Middle frontal gyrus (tissue), 1 donor: ENCODE measurements around the gene MORC2.

Source experiments
- DNase-seq: peaks from one replicate; pipeline ENCODE4 v3.0.0-alpha.2; 2015; ENCODE audit warnings: low spot score; ENCODE audit errors: extremely low spot score

The MORC2 gene

DNA sequence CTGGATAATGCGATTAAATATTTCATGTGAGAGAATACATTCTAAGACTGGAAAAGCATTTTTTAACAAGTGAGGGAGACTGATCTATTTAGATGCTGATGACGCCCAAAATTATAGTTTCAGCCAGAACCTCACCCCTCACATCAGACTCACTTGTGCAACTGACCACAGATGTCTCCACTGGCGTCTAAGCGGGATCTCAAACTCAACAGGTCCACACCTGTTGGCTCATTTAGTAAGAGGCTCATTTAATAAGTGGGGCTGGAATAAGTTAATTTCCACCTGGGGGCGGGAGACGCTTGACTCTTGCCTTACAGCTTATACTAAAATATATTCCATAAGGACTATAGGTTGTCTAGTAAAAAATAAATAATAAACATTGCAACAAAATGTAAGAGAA is 47.5 kb downstream of the MORC2 start:
- no peak for DNase-seq

DNA sequence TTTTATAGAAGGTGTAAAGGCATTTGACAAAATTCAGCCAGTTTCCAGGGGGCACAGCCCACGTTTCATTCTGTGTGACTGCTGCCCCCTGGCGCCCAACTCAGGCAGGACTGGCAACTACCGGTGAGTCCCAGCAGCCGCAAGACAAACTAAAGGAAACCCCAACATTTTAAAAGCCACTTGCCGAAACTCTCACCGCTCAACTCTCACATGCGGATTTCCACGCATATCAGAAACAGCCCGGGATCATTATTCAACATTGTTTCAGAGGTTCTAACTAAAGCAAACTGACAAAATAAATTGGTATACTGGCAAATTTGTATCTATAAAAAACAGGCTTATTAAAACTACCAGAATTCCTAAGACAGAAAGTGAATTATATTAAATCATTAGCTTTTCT is 48.2 kb downstream of the MORC2 start:
- DNase-seq, result peak; percentile 74

DNA sequence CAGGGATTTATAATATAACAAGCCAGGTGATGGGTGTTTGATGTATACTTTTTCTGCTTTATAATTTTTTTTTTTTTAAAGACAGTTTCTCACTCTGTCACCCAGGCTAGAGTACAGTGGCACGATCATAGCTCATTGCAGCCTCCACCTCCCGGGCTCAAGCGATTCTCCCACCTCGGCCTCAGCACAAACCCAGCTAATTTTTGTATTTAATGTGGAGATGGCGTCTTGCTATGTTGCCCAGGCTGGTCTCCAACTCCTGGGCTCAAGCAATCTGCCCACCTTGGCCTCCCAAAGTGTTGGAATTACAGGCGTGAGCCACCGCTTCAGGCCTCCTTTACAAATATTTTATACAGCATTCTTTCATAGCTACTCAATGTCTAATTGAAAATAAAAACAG is 48.6 kb downstream of the MORC2 start:
- DNase-seq, result no peak

DNA sequence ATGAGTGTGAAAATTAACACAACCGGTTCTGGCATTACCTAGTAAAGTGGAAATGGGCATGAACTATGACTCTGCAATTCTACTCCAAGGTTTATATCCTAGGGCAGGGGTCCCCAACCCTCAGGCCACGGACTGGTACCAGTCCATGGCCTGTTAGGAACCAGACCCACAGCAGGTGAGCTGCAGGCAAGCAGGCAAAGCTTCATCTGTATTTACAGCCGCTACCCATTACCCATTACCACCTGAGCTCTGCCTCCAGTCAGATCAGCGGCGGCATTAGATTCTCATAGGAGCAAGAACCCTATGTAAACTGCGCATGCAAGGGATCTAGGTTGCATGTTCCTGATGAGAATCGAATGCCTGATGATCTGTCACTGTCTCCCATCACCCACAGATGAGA is 49.8 kb downstream of the MORC2 start:
- no peak for DNase-seq

DNA sequence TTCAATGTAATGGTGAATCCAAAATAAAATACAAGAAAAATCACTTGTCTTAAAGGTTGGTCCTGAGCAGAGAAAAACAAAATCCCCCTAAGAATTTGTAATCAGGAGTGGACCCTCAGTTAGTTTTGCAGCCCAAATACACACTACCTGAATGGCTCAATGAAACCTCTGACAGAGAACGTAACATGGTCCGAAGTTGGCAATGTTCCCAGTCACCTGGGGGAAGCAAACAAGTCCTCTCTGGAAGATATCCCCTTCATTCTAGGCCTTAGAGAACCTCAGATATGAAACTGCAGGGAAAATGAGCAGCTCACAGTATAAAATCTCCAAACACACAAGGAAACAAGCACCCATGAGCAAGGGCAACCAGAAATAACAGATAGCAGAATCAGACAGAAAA is 58.2 kb downstream of the MORC2 start:
- DNase-seq, result no peak

DNA sequence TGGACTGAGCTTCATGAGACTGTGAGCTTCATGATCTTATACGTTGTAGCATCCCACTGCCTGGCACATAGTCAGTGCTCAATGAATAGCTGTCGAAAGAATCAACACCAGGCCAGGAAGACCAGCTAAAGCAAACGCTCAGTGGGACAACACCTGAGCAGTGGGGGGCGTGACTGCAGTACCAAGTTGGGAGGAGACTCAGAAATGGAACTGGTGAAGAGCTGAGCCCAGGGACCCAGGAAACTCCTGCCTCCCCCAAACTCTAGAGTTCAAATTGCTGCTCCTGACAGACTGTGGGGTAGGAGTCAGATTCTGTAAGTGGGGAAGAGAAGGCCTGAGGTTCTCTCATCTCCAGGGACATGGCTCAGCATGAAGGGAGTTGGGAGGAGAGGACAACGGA is 59.3 kb downstream of the MORC2 start:
- DNase-seq, result no peak

DNA sequence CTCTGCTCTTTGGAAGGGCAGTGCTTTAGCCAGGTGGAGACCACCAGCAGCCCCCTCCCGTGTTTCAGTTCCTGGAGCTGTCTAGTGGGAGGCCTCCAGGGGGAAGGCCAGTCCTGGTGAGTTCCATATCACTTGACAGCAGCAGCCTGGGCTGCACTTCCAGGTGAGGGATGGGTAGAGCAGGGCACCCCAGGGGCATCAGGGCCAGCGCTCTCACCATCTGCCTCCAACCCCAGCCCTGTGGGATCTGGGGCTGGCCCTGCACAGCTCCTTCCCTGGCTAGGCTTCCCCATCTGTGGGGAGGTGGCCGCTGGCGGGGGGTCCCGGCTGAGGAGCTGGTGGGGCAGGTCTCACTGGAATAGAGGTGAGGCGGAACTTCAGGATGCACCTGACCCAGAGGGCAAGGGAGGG is 60.5 kb downstream of the MORC2 start:
- DNase-seq, result no peak

DNA sequence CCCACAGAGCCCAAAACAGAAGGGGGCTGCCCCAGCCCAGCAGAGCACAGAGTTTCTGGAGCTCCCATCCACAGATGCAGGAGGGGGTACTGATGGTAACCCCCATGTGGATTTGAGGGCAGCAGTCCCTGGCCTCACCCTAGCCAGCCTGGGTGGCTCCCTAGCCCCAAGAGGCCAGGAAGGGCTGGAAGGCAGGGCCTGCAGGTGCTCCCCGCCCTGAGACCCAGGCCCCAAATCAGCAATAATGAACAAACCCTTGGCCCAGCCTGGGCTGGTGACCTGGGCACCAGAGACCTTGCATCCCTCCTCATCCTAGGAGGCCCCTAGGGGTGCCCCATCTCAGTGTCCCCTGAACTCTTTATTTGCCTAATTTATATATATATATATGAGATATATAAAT is 61.6 kb downstream of the MORC2 start:
- no peak for DNase-seq

DNA sequence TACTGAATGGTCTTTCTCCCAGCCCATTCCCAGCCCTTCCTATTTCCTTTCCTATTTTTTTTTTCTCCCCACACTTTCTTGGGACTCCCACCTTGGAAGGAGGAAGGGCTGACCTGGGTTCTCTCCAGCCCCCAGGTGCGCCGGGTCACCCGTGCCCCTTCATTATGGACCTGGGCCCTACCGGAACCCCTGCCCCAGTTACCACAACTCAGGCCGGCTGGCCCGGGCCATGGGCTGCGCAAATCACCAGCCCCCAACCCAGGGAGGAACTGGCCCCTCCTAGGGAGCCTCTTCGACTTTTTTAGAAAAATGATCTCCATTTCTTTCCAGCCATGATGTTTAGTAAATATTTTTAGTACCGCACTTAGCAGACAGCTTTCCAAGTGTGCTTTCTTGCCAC is 62.2 kb downstream of the MORC2 start:
- no peak for DNase-seq

DNA sequence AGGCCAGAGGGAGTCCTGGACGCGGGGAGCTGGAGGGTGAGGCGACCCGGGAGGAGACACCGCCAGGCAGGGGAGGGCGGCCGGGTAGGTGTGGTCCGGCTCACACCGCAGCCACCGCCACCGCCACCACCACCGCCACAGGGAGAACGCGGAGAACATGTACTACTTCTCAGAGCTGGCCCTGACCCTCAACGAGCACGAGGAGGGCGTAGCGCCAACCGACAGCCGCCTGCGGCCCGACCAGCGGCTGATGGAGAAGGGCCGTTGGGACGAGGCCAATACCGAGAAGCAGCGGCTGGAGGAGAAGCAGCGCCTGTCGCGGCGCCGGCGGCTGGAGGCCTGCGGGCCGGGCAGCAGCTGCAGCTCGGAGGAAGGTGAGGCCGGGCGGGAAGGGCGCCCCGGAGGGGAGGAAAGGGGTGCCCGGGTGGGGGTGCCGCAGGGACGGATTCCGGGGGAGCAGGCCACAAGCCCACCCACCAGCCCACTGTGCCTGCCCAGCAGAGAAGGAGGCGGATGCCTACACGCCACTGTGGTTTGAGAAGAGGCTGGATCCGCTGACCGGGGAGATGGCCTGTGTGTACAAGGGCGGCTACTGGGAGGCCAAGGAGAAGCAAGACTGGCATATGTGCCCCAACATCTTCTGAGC is 62.8 kb downstream of the MORC2 start:
- no peak for DNase-seq

DNA sequence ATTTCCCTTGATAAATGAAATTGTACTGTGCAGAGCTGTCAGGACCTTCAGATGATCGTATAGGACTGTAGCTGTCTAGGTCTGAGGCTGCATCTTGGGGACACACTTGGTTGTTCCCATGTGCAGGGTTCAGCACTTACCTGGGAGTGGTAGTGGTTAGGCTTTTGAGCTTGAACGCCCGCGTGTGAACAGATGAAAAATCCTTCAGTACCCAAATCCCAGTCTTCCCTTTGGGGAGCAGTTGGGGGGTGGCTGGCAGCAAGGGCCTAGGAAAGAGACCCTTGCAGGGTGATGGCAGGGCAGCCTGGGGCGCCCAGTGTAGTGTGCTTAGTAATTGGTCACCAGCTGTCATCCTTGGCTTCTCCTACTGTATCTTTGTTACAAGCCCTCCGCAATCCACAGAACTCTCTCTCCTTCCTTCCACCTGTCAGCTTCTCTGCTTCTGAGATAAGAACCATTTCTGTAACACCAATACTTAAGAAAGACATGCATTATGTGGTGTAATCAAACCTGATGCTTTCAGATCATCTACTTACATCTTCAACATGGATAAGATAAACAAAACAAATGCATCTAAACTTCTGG is 64.6 kb downstream of the MORC2 start:
- DNase-seq, result no peak

DNA sequence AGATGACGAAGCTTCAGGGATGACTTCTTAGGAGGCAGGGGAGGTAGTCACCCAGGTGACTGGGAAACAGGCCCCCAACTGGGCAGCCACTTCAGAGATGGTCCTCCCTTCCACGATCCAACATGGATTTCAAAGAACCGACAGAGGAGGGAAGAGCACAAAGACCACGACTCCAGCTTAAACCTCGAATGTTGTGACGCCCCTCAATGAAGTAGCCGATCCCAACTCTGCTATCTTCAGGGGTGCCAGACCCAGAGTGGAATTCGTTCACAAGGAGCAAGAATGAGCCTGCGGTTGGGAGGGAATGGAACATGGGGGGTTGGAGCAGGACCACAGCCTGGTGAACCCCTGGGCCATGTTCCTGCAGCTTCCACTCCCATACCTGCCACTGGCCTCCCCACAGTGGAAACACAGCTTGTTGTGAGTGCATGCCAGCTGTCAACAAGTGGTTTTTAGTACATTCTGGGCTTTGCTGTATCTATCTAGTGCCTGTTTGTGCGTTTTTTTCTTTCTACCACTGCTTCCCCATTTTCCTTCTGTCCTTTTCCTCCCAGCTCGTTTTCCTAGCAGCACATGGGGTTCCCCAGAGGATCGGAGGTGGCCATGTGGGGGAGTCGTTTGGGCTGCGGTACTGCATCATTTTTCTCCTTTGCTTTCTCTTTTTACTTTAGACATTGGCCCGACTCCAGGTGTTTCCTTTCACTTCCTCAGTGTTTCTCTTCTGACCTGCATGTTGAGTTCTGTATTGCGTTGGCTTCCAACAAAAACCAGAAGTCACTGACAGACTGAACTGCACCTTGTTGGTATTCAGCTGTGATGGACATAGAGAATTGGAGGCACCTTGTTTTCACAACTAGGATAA is 65.8 kb downstream of the MORC2 start:
- no peak for DNase-seq

DNA sequence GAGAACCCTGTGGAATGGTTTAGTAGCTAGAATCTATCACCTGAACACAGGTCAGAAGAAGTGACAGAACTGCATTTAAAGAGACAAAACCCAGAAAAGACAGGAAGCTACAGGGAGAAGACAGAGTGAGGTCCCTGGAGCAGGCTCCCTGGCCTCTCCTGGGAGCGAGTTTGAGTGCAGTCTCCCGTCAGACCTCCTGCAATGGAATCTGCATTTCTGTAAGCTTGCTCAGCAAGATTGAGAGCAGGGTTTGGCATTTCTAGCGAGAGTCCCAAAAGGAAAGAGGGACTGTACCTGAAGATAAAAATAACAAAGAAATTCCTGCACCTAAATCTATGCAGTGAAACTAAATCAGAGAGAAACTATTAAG is 74.2 kb downstream of the MORC2 start:
- DNase-seq, result no peak

DNA sequence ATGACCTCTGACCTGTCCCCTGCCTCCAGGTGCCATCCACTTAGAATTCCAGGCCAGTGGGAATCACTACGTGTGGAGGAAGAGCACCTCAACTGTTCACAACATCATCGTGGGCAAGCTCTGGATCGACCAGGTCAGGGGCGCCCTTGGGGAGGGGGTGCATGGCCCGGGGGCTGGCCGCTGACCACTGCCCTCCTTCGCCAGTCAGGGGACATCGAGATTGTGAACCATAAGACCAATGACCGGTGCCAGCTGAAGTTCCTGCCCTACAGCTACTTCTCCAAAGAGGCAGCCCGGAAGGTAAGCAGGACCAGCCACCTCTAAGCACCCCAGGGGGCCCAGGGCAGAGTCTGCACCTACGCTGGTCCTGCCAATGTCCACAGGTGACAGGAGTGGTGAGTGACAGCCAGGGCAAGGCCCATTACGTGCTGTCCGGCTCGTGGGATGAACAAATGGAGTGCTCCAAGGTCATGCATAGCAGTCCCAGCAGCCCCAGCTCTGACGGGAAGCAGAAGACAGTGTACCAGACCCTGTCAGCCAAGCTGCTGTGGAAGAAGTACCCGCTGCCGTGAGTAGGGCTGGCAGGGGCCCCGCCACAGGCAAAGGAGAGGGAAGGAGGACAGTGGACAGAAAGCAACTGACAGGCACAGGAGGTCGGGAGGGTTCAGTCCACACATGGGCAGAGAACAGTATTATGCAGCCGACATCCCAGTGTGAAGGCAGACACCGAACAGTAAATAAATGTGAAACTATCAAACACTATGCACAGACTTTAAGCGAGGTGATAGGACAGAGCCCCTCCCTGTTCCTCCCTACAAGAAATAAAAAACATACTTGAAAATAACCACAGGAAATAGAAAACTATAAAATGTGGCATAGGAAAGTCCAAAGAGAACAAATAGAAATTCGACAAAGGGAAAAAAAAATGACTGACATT is 74.9 kb downstream of the MORC2 start:
- no peak for DNase-seq

DNA sequence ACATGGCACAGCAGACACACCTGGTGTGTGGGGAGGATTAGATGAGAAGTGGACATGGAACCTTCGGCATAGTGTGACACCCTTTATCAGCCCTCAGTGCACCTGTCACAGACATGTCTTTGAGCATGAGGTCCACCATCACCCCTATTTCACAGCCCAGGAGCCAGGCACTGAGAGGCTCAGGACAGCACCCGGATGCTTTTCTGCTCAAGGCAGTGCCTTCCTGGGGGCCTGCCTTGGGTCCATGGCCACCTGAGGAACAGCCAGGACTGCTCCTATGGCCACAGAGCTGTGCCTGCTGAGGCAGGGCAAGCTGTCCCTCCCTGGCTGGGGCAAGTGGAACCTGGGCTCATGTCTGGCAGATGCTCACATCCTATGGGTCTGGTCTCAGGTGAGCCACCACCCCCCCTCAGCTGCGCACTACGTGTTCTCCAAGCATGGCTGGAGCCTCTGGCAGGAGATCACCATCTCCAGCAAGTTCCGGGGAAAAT is 75.8 kb downstream of the MORC2 start:
- no peak for DNase-seq

DNA sequence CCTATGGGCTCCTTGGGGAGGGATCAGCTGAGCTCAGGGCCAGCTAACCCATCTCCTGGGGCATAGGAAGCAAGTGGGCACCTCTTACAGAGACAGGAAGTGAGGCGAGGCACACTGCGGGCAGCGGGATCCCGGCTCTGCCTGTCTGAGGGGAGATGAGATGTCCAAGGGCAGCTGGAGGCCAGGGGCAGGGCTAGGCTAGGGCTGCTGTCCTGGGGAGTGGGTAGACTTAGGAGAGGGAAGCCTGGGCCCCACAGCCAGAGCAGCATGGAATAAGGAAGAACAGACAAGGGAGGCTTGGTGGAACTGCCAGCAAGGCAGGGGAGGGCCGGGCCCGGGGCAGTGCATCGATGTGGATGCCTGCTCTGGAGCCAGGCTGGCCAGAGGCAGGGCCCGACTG is 76.3 kb downstream of the MORC2 start:
- no peak for DNase-seq

DNA sequence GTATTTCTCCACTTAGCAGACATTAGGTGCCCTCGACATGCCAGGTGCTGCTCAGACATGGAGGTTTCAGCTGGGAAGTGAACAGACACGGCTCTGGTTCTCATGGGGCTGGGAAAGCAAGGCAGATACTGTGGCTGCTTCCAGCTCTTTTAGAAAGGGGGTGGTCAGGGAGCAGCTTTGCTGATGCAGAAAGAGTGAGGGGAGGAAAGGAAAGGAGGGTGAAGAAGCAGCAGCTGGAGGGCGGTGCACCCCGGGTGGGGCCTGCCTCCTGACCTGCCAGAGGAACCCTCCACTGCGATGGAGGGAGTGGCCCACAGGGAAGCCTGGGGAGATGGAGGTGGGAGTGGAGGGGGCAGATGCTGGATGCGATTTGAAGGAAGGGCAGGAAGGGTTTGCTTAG is 76.8 kb downstream of the MORC2 start:
- no peak for DNase-seq

DNA sequence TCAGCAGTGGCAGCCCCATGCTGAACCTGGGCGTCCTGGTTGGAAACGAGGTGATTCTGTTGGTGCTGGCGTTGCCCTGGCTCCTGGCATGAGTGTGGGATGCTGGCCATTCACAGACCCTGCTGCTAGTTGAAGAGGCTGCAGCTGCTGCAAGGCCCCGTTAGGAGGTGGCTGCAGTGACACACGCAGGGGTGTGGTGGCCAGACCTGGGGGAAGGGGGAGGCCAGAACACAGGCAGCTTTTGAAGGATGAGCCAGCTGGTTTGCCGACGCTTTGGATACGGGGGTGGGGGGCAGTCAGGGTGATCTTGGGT is 77.2 kb downstream of the MORC2 start:
- DNase-seq, result no peak

DNA sequence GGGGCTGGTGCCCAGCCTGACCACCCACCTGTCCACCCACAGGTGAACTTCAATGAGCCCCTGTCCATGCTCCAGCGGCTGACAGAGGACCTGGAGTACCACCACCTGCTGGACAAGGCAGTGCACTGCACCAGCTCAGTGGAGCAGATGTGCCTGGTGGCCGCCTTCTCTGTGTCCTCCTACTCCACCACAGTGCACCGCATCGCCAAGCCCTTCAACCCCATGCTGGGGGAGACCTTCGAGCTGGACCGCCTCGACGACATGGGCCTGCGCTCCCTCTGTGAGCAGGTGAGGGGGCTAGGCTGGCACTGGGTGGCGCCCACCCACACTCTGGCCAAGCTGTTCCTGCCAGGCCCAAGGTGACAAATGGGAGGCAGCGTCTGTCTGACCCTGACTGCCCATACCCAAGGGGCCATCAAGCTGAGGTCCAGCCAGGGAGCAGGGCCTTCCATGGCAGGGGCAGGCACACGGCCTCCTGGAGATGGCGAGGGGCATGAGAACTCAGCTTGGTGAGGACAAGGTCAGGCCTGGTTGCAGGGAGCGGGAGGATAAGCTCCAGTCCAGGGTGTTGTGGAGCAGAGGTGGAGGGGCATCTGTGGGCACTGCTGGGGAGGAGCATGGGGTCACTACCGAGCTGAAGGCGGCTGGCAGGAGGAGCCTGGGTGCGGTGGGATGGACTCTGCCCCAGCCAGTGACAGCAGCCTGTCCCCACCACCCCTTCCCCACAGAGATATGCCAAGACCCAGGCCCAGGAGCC is 77.7 kb downstream of the MORC2 start:
- no peak for DNase-seq

DNA sequence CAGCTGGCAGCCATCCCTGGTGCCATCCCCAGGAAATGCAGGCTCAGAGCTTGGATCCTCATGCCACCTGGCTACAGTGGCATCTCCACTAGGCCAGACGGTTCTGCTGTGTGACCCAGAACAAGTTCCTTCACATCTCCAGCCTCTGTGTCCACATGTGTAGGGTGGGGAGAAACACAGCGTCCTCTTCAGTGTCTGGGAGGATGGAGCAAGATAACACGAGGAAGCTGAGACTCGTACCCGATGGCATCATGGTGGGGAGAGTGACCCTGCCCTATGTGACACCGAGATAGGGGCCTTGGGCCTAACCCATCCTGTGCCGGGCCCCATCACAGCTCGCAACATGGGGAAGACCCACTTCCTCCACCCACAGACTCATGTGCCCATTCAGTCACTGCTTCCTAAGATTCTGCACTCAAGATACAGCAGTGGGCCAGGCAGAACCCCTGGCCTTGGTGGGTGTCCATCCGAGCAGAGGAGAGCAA is 78.5 kb downstream of the MORC2 start:
- DNase-seq, result no peak
